Raji (cell line): ENCODE data around the gene RNF5.

ENCODE experiments used
- POLR2A ChIP-seq: IDR thresholded peaks from 2 replicates; pipeline ENCODE4 v1.6.1; 2011; ENCODE audit warnings: low read depth, low read length, control low read depth; ENCODE audit not compliant: insufficient read depth

Gene RNF5

GRCh38 chr6:32179766-32180405 is 1.7 kb downstream of the RNF5 start:
- no peak for TF ChIP-seq POLR2A

- no peak for TF ChIP-seq POLR2A
Observed at GRCh38 chr6:32181148-32181702, 3.0 kb downstream of the RNF5 start.

GRCh38 chr6:32181915-32182529 is 3.8 kb downstream of the RNF5 start:
- TF ChIP-seq POLR2A = no peak

- no peak for TF ChIP-seq POLR2A
Observed at GRCh38 chr6:32182555-32182981, 4.4 kb downstream of the RNF5 start.

- TF ChIP-seq POLR2A = 0 out of 2 replicates have a peak, but pooled peaks have one; percentile 9
Observed at GRCh38 chr6:32183030-32183429, 4.8 kb downstream of the RNF5 start.

- TF ChIP-seq POLR2A = 0 out of 2 replicates have a peak, but pooled peaks have one; percentile 4
Observed at GRCh38 chr6:32183483-32184083, 5.4 kb downstream of the RNF5 start.

- TF ChIP-seq POLR2A = 0 out of 2 replicates have a peak, but pooled peaks have one; percentile 14
Observed at GRCh38 chr6:32184084-32184640, 6.0 kb downstream of the RNF5 start, which contains the start of gene AGER. Gene AGER, minus strand, starts transcription at chr6:32184253. Its CDS starts 31 bp downstream, at chr6:32184222.

GRCh38 chr6:32186151-32186840 is 8.1 kb downstream of the RNF5 start:
- TF ChIP-seq POLR2A = 0 out of 2 replicates have a peak, but pooled peaks have one; percentile 6

GRCh38 chr6:32187009-32187709 is 9.0 kb downstream of the RNF5 start:
- TF ChIP-seq POLR2A = no peak

GRCh38 chr6:32188381-32189068 is 10.3 kb downstream of the RNF5 start:
- TF ChIP-seq POLR2A = 0 out of 2 replicates have a peak, but pooled peaks have one; percentile 8

- TF ChIP-seq POLR2A = no peak
Observed at GRCh38 chr6:32189069-32189741, 11.0 kb downstream of the RNF5 start.

- TF ChIP-seq POLR2A = no peak
Observed at GRCh38 chr6:32189742-32190053, 11.5 kb downstream of the RNF5 start.

- TF ChIP-seq POLR2A = peak; percentile 70
Observed at GRCh38 chr6:32190054-32190851, 12.0 kb downstream of the RNF5 start, which contains the start of gene PBX2. Gene PBX2, minus strand, starts transcription at chr6:32190202. Its CDS starts 287 bp downstream, at chr6:32189915.
